ENCODE measurements around the gene FEM1A. TPM values are rescaled to one million over a fixed set of nuclear protein-coding genes. Genes with fewer than 3 reads are reported as not detected.
"Not testable (repeated sequence)": the region's sequence is repeated elsewhere in the genome, so short reads cannot be mapped to it uniquely, and the experiment has no call there.

Gene FEM1A
- polyA plus RNA-seq, 1 donor from 2014 or later, result 8.7 TPM

DNA sequence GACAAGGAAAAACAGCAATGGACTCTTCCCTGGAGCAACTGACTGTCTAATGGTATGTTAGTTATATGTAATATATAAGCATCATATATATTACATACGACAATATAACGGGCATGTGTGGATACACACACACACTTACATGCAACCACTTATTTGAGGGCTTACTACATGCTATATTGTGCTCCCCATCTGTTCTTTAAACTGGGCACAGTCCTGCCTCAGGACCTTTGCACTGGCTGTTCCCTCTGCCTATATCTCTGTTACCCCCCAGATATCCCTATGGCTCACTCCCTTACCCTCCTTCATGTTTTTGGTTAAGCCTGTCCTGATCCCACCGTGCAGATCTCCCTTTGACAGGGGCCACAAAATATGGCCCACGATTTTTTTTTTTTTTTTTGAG lies 29.7 kb downstream of the FEM1A start (continued):
- TF ChIP-seq RAD21 (conservative IDR thresholded peaks at IDR 0.05) (no peak), EZH2 (IDR thresholded peaks at IDR 0.05; ENCODE audit: borderline replicate concordance, insufficient read depth, low read length, poor library complexity, severe bottlenecking) (no peak)

DNA sequence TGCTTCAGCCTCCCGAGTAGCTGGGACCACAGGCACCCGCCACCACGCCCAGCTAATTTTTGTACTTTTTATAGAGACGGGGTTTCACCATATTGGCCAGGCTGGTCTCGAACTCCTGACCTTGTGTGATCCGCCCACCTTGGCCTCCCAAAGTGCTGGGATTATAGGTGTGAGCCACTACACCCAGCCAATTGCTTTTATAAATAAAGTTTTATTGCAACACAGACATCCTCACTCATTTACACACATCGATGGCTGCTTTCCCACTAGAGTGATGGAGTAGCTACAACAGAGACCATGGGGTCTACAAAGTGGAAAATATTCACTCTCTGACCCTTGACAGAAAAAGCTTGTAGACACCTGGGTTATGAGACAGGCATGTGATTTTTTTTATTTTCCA lies 30.8 kb downstream of the FEM1A start:
- not testable (repeated sequence) for H4K20me1 ChIP-seq (ENCODE audit: insufficient read depth); H2AFZ ChIP-seq (ENCODE audit: low read depth, low read length); H3K9me3 ChIP-seq (ENCODE audit: low read length); H3F3A ChIP-seq (ENCODE audit: insufficient read depth, low read length, poor library complexity, severe bottlenecking); H3K9me2 ChIP-seq (ENCODE audit: insufficient read depth, low read length); H3K27me3 ChIP-seq (ENCODE audit: insufficient read depth, low read depth, low read length); H3K4me3 ChIP-seq (ENCODE audit: low read length); H3K79me2 ChIP-seq (replicated peaks; ENCODE audit: insufficient read depth, low read length); H3K9ac ChIP-seq (ENCODE audit: low read length); H3K36me3 ChIP-seq (ENCODE audit: insufficient read depth, low read length); H3K27ac ChIP-seq (ENCODE audit: low read length); H3K4me2 ChIP-seq (ENCODE audit: low read length)

DNA sequence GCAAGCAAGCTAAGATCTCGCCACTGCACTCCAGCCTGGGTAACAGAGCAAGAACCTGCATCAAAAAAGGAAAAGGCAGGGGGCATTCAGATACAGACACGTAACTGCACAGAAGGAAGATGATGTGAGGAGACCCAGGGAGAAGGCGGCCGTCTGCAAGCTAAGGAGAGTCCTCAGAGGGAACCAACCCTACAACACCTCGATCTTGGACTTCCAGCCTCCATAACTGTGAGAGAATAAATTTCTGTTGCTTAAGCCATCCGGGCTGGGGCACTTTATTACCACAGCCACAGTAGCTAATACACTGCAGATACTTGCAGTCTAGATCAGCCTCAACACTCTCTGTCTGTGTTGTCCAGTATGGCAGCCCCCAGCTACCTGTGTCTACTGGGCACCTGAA lies 32.0 kb downstream of the FEM1A start:
- no peak overlapping the region for H3K9ac ChIP-seq (ENCODE audit: low read length)
- no peak overlapping the region for H2AFZ ChIP-seq (ENCODE audit: low read depth, low read length)
- no peaks in the 10 kb centered on the region for H3K9me2 ChIP-seq (ENCODE audit: insufficient read depth, low read length)
- no peaks in the 10 kb centered on the region for H3K79me2 ChIP-seq (replicated peaks; ENCODE audit: insufficient read depth, low read length)
- H3K27me3 ChIP-seq (ENCODE audit: insufficient read depth, low read depth, low read length), result no peaks in the 10 kb centered on the region
- H3K4me3 ChIP-seq (ENCODE audit: low read length), result no peak overlapping the region
- H3K36me3 ChIP-seq (ENCODE audit: insufficient read depth, low read length), result no peaks in the 10 kb centered on the region
- H3K27ac ChIP-seq (ENCODE audit: low read length), result no peak overlapping the region
- no peaks in the 10 kb centered on the region for H3K9me3 ChIP-seq (ENCODE audit: low read length)
- TF ChIP-seq EZH2 (IDR thresholded peaks at IDR 0.05; ENCODE audit: borderline replicate concordance, insufficient read depth, low read length, poor library complexity, severe bottlenecking) (no peak), MXI1 (conservative IDR thresholded peaks at IDR 0.05; ENCODE audit: poor library complexity, severe bottlenecking) (no peak), SMC3 (conservative IDR thresholded peaks at IDR 0.05; ENCODE audit: poor library complexity) (no peak)
- TF ChIP-seq, protein P1, sequence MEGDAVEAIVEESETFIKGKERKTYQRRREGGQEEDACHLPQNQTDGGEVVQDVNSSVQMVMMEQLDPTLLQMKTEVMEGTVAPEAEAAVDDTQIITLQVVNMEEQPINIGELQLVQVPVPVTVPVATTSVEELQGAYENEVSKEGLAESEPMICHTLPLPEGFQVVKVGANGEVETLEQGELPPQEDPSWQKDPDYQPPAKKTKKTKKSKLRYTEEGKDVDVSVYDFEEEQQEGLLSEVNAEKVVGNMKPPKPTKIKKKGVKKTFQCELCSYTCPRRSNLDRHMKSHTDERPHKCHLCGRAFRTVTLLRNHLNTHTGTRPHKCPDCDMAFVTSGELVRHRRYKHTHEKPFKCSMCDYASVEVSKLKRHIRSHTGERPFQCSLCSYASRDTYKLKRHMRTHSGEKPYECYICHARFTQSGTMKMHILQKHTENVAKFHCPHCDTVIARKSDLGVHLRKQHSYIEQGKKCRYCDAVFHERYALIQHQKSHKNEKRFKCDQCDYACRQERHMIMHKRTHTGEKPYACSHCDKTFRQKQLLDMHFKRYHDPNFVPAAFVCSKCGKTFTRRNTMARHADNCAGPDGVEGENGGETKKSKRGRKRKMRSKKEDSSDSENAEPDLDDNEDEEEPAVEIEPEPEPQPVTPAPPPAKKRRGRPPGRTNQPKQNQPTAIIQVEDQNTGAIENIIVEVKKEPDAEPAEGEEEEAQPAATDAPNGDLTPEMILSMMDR (IDR thresholded peaks at IDR 0.05; ENCODE audit: poor library complexity, severe bottlenecking), result no peak
- H4K20me1 ChIP-seq (ENCODE audit: insufficient read depth), result no peaks in the 10 kb centered on the region
- H3F3A ChIP-seq (ENCODE audit: insufficient read depth, low read length, poor library complexity, severe bottlenecking), result no peaks in the 10 kb centered on the region
- H3K4me2 ChIP-seq (ENCODE audit: low read length), result no peak overlapping the region

DNA sequence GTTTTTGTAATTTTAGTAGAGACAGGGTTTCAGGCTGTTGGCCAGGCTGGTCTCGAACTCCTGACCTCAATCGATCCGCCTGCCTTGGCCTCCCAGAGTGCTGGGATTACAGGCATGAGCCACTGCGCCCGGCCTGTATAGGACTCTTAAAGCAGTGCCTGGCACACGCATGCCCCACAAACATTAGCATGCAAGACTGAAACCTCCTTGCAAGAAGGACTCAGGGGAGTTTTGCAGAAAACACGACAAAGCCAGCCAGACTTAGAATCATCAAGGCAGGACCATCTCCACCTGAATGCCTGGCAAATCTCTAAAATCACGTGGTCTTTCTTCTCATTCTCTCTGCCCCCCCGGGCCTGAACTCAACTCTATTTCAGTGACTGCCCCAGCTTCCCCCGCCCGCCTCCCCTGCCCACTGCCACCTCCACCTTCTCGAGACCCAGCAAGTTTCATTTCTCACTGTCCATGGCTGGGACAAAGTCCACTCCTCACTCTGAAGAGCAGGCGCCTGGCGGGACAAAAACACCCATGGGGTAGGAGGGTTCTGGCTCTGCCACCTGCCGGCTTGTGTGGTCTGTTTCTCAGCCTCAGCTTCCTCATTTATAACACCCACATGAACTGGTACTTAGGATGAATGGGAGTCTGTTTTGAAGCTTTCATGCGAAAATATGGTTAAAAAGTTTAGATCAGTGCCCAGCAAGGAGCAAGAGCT lies 37.6 kb downstream of the FEM1A start:
- Histone ChIP-seq H3K36me3 (ENCODE audit: insufficient read depth, low read length) (no peaks in the 10 kb centered on the region), H3K9me2 (ENCODE audit: insufficient read depth, low read length) (no peaks in the 10 kb centered on the region), H2AFZ (ENCODE audit: low read depth, low read length) (no peak overlapping the region), H4K20me1 (ENCODE audit: insufficient read depth) (no peaks in the 10 kb centered on the region), H3K9me3 (ENCODE audit: low read length) (no peaks in the 10 kb centered on the region), H3K4me2 (ENCODE audit: low read length) (no peak overlapping the region), H3K27me3 (ENCODE audit: insufficient read depth, low read depth, low read length) (peaks cover 14% of the 10 kb centered on the region), H3K4me3 (ENCODE audit: low read length) (no peak overlapping the region), H3K79me2 (replicated peaks; ENCODE audit: insufficient read depth, low read length) (no peaks in the 10 kb centered on the region), H3K9ac (ENCODE audit: low read length) (no peak overlapping the region), H3K27ac (ENCODE audit: low read length) (no peak overlapping the region), H3F3A (ENCODE audit: insufficient read depth, low read length, poor library complexity, severe bottlenecking) (no peaks in the 10 kb centered on the region)
- TF ChIP-seq TAF1 (IDR thresholded peaks at IDR 0.05; ENCODE audit: low read depth) (no peak), EP300 (conservative IDR thresholded peaks at IDR 0.05; ENCODE audit: poor library complexity, severe bottlenecking) (no peak), RAD21 (conservative IDR thresholded peaks at IDR 0.05) (no peak), EZH2 (IDR thresholded peaks at IDR 0.05; ENCODE audit: borderline replicate concordance, insufficient read depth, low read length, poor library complexity, severe bottlenecking) (no peak), MXI1 (conservative IDR thresholded peaks at IDR 0.05; ENCODE audit: poor library complexity, severe bottlenecking) (no peak), POLR2AphosphoS5 (IDR thresholded peaks at IDR 0.05) (no peak), SMC3 (conservative IDR thresholded peaks at IDR 0.05; ENCODE audit: poor library complexity) (no peak)
- TF ChIP-seq, protein P2, sequence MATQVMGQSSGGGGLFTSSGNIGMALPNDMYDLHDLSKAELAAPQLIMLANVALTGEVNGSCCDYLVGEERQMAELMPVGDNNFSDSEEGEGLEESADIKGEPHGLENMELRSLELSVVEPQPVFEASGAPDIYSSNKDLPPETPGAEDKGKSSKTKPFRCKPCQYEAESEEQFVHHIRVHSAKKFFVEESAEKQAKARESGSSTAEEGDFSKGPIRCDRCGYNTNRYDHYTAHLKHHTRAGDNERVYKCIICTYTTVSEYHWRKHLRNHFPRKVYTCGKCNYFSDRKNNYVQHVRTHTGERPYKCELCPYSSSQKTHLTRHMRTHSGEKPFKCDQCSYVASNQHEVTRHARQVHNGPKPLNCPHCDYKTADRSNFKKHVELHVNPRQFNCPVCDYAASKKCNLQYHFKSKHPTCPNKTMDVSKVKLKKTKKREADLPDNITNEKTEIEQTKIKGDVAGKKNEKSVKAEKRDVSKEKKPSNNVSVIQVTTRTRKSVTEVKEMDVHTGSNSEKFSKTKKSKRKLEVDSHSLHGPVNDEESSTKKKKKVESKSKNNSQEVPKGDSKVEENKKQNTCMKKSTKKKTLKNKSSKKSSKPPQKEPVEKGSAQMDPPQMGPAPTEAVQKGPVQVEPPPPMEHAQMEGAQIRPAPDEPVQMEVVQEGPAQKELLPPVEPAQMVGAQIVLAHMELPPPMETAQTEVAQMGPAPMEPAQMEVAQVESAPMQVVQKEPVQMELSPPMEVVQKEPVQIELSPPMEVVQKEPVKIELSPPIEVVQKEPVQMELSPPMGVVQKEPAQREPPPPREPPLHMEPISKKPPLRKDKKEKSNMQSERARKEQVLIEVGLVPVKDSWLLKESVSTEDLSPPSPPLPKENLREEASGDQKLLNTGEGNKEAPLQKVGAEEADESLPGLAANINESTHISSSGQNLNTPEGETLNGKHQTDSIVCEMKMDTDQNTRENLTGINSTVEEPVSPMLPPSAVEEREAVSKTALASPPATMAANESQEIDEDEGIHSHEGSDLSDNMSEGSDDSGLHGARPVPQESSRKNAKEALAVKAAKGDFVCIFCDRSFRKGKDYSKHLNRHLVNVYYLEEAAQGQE (IDR thresholded peaks at IDR 0.05; ENCODE audit: borderline replicate concordance), result no peak
- TF ChIP-seq, protein P1 (IDR thresholded peaks at IDR 0.05; ENCODE audit: poor library complexity, severe bottlenecking), result no peak

All from neural cell (in vitro differentiated cells).